SJSA1 (cell line): ENCODE data around the gene ZNF440. TPM values are rescaled to one million over a fixed set of nuclear protein-coding genes. Genes with fewer than 3 reads are reported as not detected.
"Not testable (repeated sequence)": the region's sequence is repeated elsewhere in the genome, so short reads cannot be mapped to it uniquely, and the experiment has no call there.

Experiments
- DNase-seq, 2 experiments: peaks; one replicate each; pipeline ENCODE4 v3.0.0-alpha.2; 2015 to 2020; ENCODE audit warnings: low spot score in 2 of 2, low read depth in 1 of 2
- H3K27ac ChIP-seq: fragments of 250-450 bp; sonication (Bioruptor Pico); 2 replicates; pipeline ENCODE4 v1.5.1; 2020; ENCODE audit warnings: mild to moderate bottlenecking, moderate library complexity
- H3K27me3 ChIP-seq: fragments of 250-450 bp; sonication (Bioruptor Pico); replicated peaks from 2 replicates; pipeline ENCODE4 v1.5.1; 2020; ENCODE audit warnings: mild to moderate bottlenecking, moderate library complexity
- H3K36me3 ChIP-seq: fragments of 250-450 bp; sonication (Bioruptor Pico); 2 replicates; pipeline ENCODE4 v1.5.1; 2020; ENCODE audit warnings: mild to moderate bottlenecking
- H3K4me1 ChIP-seq: fragments of 250-450 bp; sonication (Bioruptor Pico); replicated peaks from 2 replicates; pipeline ENCODE4 v1.6.1; 2021; ENCODE audit warnings: mild to moderate bottlenecking
- H3K4me3 ChIP-seq: fragments of 250-450 bp; sonication (Bioruptor Pico); 2 replicates; pipeline ENCODE4 v1.5.1; 2020; ENCODE audit warnings: mild to moderate bottlenecking
- H3K9me3 ChIP-seq: fragments of 250-450 bp; sonication (Bioruptor Pico); replicated peaks from 2 replicates; pipeline ENCODE4 v1.5.1; 2020; ENCODE audit warnings: mild to moderate bottlenecking
- total RNA-seq: library from RNA; depleted of rRNA; stranded (reverse); fragments of >200 nt; shearing (Covaris generic); gene quantifications from 2 replicates; pipeline ENCODE4 v1.2.3, GENCODE V29; 2014; rRNA removed

Gene ZNF440
- total RNA-seq: 6.1 and 7.8 TPM in 2 replicates

- Histone ChIP-seq H3K27me3 (no peaks in the 10 kb centered on the region), H3K27ac (peak within 1 kb of the TSS; percentile 36; the same call in 1 of the 2 replicates), H3K9me3 (no peaks in the 10 kb centered on the region; the same call in 1 of the 2 replicates), H3K36me3 (peaks cover 12% of the 10 kb centered on the region), H3K4me3 (peak within 1 kb of the TSS; percentile 71), H3K4me1 (no peaks in the 10 kb centered on the region)
- peak; percentile 90 to 92 for DNase-seq
Observed at GRCh38 chr19:11814029-11814699, at the start of gene ZNF440. Gene ZNF440, plus strand, starts transcription at chr19:11814273. Its CDS starts 175 bp downstream, at chr19:11814448.

DNA sequence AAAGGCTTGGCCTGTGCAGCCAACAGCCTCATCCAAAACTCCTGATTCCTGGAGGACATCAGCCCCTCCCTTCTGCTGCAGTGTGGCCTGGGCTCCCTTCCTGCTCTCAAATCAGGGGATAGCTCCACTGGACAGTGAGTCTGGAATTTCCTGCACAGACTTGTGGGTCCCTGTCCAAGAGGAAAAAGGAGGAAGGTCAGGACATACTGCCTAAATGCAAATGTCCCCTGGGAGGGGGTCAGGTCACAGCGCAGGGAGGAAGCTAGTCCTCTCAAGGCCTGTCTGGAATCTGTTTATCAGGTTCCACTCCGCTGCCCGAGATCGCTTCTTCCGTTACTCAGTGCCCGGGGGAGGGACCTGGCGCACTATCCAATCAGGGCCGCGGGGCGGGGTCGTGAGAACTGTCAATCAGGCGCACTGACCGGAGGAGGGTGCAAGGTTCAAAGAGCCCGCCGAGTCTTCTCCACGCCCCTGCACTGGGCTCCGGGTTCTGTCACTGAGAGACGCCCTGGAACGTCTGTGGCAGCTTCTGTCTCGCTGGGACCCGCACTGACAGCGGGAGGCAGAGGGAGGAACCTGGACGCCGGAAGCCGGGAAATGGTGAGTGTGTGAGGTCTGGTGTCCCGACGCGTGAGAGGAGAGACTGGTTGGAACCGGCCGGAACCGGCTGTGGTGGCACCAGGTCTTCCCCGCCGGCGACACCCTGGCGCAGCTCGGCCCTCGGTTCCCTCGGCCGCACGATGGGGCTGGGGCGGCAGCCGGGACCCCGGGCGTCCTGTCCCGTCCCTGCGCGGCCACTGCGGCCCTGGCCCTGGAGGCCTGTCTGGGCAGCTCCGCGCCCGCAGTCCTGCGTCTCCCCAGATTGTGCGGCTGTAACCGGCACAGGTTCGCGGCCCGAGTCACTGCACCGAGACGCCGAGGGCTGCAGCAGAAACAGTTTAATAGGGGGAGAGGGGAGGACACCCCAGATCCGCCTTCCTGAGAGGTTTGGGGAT, 47.2 kb upstream of the ZNF440 start, which contains the start of gene ZNF441:
ZNF441 (plus strand) TSS at position 404 of the 995 bp plus-strand sequence; CDS start at position 598, 194 bp downstream.
- H3K4me3 ChIP-seq: peak within 1 kb of the TSS; percentile 87
- peak; percentile 97 for DNase-seq
- H3K27ac ChIP-seq: peak within 1 kb of the TSS; percentile 94
- peaks cover 15% of the 10 kb centered on the region for H3K4me1 ChIP-seq
- H3K36me3 ChIP-seq: peaks cover 29% of the 10 kb centered on the region
- peaks cover 14% of the 10 kb centered on the region for H3K9me3 ChIP-seq
- H3K27me3 ChIP-seq: no peaks in the 10 kb centered on the region

GRCh38 chr19:11767633-11768133, 46.4 kb upstream of the ZNF440 start:
- peaks cover 11% of the 10 kb centered on the region for H3K9me3 ChIP-seq
- peaks cover 29% of the 10 kb centered on the region for H3K36me3 ChIP-seq
- peak overlapping the region; percentile 94 for H3K27ac ChIP-seq
- no peaks in the 10 kb centered on the region for H3K27me3 ChIP-seq
- DNase-seq: peak; percentile 35 to 52
- H3K4me3 ChIP-seq: peak overlapping the region; percentile 87
- peaks cover 15% of the 10 kb centered on the region for H3K4me1 ChIP-seq

DNA sequence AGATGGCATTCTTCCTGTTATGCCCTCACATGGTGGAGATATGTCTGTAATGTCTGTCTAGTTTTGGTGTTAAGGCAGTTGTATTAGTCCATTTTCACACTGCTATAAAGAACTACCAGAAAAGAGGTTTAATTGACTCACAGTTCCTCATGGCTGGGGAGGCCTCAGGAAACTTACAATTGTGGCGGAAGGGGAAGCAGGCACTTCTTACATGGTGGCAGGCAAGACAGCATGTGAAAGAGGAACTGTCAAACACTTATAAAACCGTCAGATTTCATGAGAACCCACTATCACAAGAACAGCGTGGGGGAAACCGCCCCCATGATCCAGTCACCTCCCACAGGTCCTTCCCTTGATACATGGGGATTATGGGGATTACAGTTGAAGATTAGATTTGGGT, 44.1 kb upstream of the ZNF440 start:
- Histone ChIP-seq H3K4me1 (peaks cover 15% of the 10 kb centered on the region), H3K27ac (no peak overlapping the region), H3K9me3 (peaks cover 18% of the 10 kb centered on the region), H3K36me3 (peaks cover 29% of the 10 kb centered on the region), H3K4me3 (no peak overlapping the region), H3K27me3 (no peaks in the 10 kb centered on the region)
- no peak for DNase-seq

DNA sequence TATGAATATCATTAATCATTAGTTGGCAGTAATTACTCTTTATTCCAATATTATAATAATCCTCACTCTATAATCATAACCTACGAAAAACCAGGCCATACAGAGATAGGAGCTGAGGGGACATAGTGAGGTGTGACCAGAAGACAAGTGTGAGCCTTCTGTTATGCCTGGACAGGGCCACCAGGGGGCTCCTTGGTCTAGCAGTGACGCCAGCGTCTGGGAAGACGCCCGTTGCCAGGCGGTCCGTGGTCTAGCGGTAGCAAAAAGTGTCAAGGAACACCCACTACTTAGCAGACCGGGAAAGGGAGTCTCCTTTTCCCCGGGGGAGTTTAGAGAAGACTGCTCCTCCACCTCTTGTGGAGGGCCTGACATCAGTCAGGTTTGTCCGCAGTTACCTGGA, 42.6 kb upstream of the ZNF440 start:
- not testable (repeated sequence) for H3K27ac ChIP-seq, DNase-seq, H3K27me3 ChIP-seq, H3K4me3 ChIP-seq
- H3K36me3 ChIP-seq: peaks cover 29% of the 10 kb centered on the region
- H3K4me1 ChIP-seq: peaks cover 11% of the 10 kb centered on the region
- peaks cover 26% of the 10 kb centered on the region for H3K9me3 ChIP-seq

GRCh38 chr19:11776669-11777068, 37.4 kb upstream of the ZNF440 start:
- H3K36me3 ChIP-seq: peaks cover 48% of the 10 kb centered on the region
- not testable (repeated sequence) for H3K27ac ChIP-seq
- peaks cover 41% of the 10 kb centered on the region for H3K9me3 ChIP-seq

GRCh38 chr19:11780431-11781020, 33.5 kb upstream of the ZNF440 start:
- Histone ChIP-seq H3K4me3 (no peak overlapping the region), H3K27ac (no peak overlapping the region), H3K4me1 (no peaks in the 10 kb centered on the region), H3K27me3 (no peaks in the 10 kb centered on the region), H3K36me3 (peaks cover 79% of the 10 kb centered on the region), H3K9me3 (peaks cover 49% of the 10 kb centered on the region)
- no peak for DNase-seq

More at GRCh38 chr19:11776669-11777068, 37.4 kb upstream of the ZNF440 start:
- H3K4me1 ChIP-seq, H3K4me3 ChIP-seq, H3K27me3 ChIP-seq, DNase-seq: not testable (repeated sequence)

- H3K9me3 ChIP-seq: peaks cover 48% of the 10 kb centered on the region
- DNase-seq: no peak
- H3K27ac ChIP-seq: no peak overlapping the region
- H3K36me3 ChIP-seq: peaks cover 79% of the 10 kb centered on the region
- H3K4me3 ChIP-seq: no peak overlapping the region
- H3K4me1 ChIP-seq: no peaks in the 10 kb centered on the region
- H3K27me3 ChIP-seq: no peaks in the 10 kb centered on the region
Observed at GRCh38 chr19:11781295-11782057, 32.6 kb upstream of the ZNF440 start.

DNA sequence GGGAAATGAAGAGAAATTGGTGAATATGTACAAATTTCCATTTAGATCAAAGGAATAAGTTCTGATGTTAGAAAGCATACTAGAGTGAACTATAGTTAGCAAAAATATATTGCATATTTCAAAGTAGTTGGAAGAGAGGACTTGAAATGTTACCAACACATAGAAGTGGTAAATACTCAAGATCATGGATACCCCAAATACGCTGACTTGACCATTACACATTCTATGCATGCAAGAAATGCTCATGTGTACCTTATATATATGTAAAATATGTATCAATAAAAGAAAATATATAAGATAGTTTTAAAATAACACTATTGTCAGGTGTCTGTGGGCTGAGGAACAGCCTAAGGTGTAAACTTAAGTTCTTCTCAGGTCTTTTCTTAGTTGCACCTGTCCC, 30.3 kb upstream of the ZNF440 start:
- DNase-seq: no peak
- peaks cover 60% of the 10 kb centered on the region for H3K36me3 ChIP-seq
- peaks cover 47% of the 10 kb centered on the region for H3K9me3 ChIP-seq
- H3K4me1 ChIP-seq: no peaks in the 10 kb centered on the region
- H3K27ac ChIP-seq: no peak overlapping the region
- no peaks in the 10 kb centered on the region for H3K27me3 ChIP-seq
- H3K4me3 ChIP-seq: no peak overlapping the region

DNA sequence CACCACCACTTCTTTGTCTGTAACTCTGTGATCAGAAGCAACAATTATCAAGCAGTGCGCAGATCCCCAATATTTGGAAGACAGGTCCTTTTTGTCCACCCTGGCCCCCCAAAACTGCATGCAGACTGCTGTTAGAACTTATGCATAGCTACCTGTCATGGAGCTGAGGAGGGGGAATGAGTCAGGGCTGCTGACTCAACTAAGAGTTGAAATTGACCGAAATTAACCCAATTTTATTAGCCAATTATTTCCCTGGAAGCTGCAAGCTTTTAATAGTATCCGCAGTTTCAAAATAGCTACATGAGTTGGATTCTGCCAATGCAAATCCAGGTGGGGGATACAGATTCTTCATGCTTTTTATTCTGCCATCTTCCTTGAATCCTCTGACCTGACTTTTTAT, 29.7 kb upstream of the ZNF440 start:
- Histone ChIP-seq H3K27me3 (no peaks in the 10 kb centered on the region), H3K4me1 (no peaks in the 10 kb centered on the region), H3K4me3 (no peak overlapping the region), H3K36me3 (peaks cover 54% of the 10 kb centered on the region), H3K9me3 (peaks cover 45% of the 10 kb centered on the region), H3K27ac (no peak overlapping the region)
- no peak for DNase-seq

DNA sequence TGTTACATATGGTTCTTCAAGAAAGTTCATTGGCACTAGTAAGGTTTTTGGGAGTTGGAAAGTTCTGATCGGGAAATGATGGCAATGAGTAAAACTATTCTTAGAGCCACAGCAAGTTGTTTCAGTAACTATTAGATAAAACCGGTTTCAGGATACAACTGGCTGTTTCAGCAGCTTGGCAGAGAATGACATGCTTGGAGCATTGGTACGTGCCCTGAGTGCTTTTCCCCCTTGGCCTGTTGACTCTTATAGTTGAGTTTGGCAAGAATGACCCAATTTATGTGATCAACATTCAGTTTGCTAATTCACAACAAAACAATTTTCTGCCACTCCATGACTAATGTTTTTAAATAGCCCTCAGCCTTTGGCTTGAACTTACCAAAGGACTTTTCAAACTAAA, 26.5 kb upstream of the ZNF440 start:
- no peak for DNase-seq
- Histone ChIP-seq H3K36me3 (peaks cover 22% of the 10 kb centered on the region), H3K27ac (no peak overlapping the region), H3K9me3 (peaks cover 25% of the 10 kb centered on the region), H3K4me1 (no peaks in the 10 kb centered on the region), H3K27me3 (no peaks in the 10 kb centered on the region), H3K4me3 (no peak overlapping the region)

GRCh38 chr19:11792942-11793341, 21.1 kb upstream of the ZNF440 start:
- H3K4me1 ChIP-seq: no peaks in the 10 kb centered on the region
- no peaks in the 10 kb centered on the region for H3K36me3 ChIP-seq
- H3K4me3 ChIP-seq: no peak overlapping the region
- H3K27me3 ChIP-seq: no peaks in the 10 kb centered on the region
- DNase-seq: no peak
- no peak overlapping the region for H3K27ac ChIP-seq
- H3K9me3 ChIP-seq: no peaks in the 10 kb centered on the region; the same call in none of the 2 replicates

DNA sequence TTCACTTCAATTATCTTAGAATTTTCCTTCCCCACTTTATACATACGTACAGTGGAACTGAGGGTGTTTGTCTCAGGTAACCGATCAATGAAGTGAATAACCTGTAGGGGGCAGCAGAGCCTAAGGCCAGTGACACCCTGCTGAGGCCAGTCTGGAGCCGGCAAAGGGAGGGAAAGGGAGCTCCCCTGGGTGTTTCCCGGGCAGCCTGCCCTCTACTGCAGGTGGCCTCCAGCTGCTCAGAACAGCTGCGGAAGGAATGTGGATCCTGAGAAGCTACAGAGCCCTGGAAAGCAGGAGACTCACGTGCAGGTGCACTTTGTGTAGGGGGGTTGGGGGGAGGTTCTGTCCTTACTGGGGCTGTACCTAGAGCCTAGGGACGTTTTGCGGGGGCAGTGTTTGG, 16.6 kb upstream of the ZNF440 start:
- no peak overlapping the region for H3K4me3 ChIP-seq
- peak; percentile 38 to 54 for DNase-seq
- H3K27ac ChIP-seq: no peak overlapping the region
- no peaks in the 10 kb centered on the region for H3K36me3 ChIP-seq
- H3K27me3 ChIP-seq: no peaks in the 10 kb centered on the region
- no peaks in the 10 kb centered on the region for H3K4me1 ChIP-seq
- H3K9me3 ChIP-seq: peaks cover 8% of the 10 kb centered on the region
